ENCODE results near the gene USH1C.

Gene USH1C

GRCh38 chr11:17547051-17547577 is 2.9 kb upstream of the USH1C start, which contains the start of gene OTOG:
Gene OTOG (plus strand): TSS chr11:17547259. CDS start chr11:17547373, 114 bp downstream.
- no peak for DNase-seq (ENCODE audit: low read depth in 2 of 2)

- no peak for DNase-seq (ENCODE audit: low read depth in 2 of 2)
These were observed 2.0 kb upstream of the USH1C start for GRCh38 chr11:17546240-17546639.

- DNase-seq (ENCODE audit: low read depth in 2 of 2) = no peak
These were observed 539 bp downstream of the USH1C start for GRCh38 chr11:17543574-17544180.

- no peak for DNase-seq (ENCODE audit: low read depth in 2 of 2)
These were observed 1.2 kb downstream of the USH1C start for GRCh38 chr11:17543041-17543440.

- no peak for DNase-seq (ENCODE audit: low read depth in 2 of 2)
These were observed 2.0 kb downstream of the USH1C start for GRCh38 chr11:17542249-17542648.

GRCh38 chr11:17541330-17541885 is 2.8 kb downstream of the USH1C start:
- no peak for DNase-seq (ENCODE audit: low read depth in 2 of 2)

GRCh38 chr11:17540807-17541206 is 3.4 kb downstream of the USH1C start:
- DNase-seq (ENCODE audit: low read depth in 2 of 2) = no peak

GRCh38 chr11:17538731-17539130 is 5.5 kb downstream of the USH1C start:
- no peak for DNase-seq (ENCODE audit: low read depth in 2 of 2)

GRCh38 chr11:17538054-17538453 is 6.2 kb downstream of the USH1C start:
- DNase-seq (ENCODE audit: low read depth in 2 of 2) = no peak

GRCh38 chr11:17537261-17537660 is 7.0 kb downstream of the USH1C start:
- DNase-seq (ENCODE audit: low read depth in 2 of 2) = no peak

GRCh38 chr11:17535488-17535887 is 8.7 kb downstream of the USH1C start:
- DNase-seq (ENCODE audit: low read depth in 2 of 2) = no peak

- no peak for DNase-seq (ENCODE audit: low read depth in 2 of 2)
These were observed 10.3 kb downstream of the USH1C start for GRCh38 chr11:17533778-17534415.

- DNase-seq (ENCODE audit: low read depth in 2 of 2) = no peak
These were observed 10.9 kb downstream of the USH1C start for GRCh38 chr11:17533341-17533740.

- DNase-seq (ENCODE audit: low read depth in 2 of 2) = no peak
These were observed 11.4 kb downstream of the USH1C start for GRCh38 chr11:17532784-17533183.

GRCh38 chr11:17531636-17532113 is 12.5 kb downstream of the USH1C start:
- DNase-seq (ENCODE audit: low read depth in 2 of 2) = no peak

- DNase-seq (ENCODE audit: low read depth in 2 of 2) = no peak
These were observed 13.1 kb downstream of the USH1C start for GRCh38 chr11:17531071-17531600.

GRCh38 chr11:17529844-17530185 is 14.4 kb downstream of the USH1C start:
- no peak for DNase-seq (ENCODE audit: low read depth in 2 of 2)

- DNase-seq (ENCODE audit: low read depth in 2 of 2) = no peak
These were observed 15.0 kb downstream of the USH1C start for GRCh38 chr11:17528906-17529843.

GRCh38 chr11:17528181-17528691 is 16.0 kb downstream of the USH1C start:
- DNase-seq (ENCODE audit: low read depth in 2 of 2) = peak; percentile 27 to 43

GRCh38 chr11:17527628-17527995 is 16.6 kb downstream of the USH1C start:
- DNase-seq (ENCODE audit: low read depth in 2 of 2) = no peak

- no peak for DNase-seq (ENCODE audit: low read depth in 2 of 2)
These were observed 17.1 kb downstream of the USH1C start for GRCh38 chr11:17526931-17527627.
